Measurements from ENCODE around the gene F9.

DNA sequence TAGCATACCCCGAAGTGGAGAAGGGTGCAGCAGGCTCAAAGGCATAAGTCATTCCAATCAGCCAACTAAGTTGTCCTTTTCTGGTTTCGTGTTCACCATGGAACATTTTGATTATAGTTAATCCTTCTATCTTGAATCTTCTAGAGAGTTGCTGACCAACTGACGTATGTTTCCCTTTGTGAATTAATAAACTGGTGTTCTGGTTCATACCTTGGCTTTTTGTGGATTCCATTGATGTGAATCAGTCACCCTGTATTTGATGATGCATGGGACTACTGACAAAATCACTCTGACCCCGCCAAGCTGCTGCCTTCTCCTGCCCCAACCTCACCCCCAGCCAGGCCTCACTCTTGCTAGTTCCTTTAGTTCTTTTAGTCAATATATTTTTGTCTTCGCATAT, 32.7 kb downstream of the F9 start:
- TF ChIP-seq CTCF (conservative IDR thresholded peaks at IDR 0.05; ENCODE audit: low read depth, low read length) (no peak), EZH2 (IDR thresholded peaks at IDR 0.05; ENCODE audit: low read length, unreplicated experiment) (no peak), EZH2phosphoT487 (IDR thresholded peaks at IDR 0.05; ENCODE audit: borderline replicate concordance, low read length) (no peak)

Measured in PC-3 (cell line).